Activated CD4-positive, alpha-beta T cell treated with anti-CD3 and anti-CD28 coated beads for 36 hours (primary cell): ENCODE results near the gene ITIH1. TPM values are rescaled to one million over a fixed set of nuclear protein-coding genes. Genes with fewer than 3 reads are reported as not detected.

Experiments used
- ATAC-seq: fragments of 200-7000 bp; cut with Tn5 transposase; one replicate; pipeline ENCODE4 v1.10.0; 2021; ENCODE audit warnings: mild to moderate bottlenecking, moderate library complexity
- CTCF ChIA-PET: fragments of 350-600 bp; sonication (Branson Sonifier 250); formaldehyde crosslinking; loops from one replicate; lab custom pipeline; 2021; ENCODE audit warnings: antibody characterized with exemption; lab: Charles Lee
- POLR2A ChIA-PET: fragments of 350-600 bp; sonication (Branson Sonifier 250); formaldehyde crosslinking; loops from one replicate; lab custom pipeline; 2021; ENCODE audit warnings: antibody characterized with exemption, inconsistent platforms; lab: Charles Lee
- DNase-seq: peaks from one replicate; pipeline ENCODE4 v3.0.0-alpha.2; 2020
- H3K27ac Mint-ChIP-seq: one replicate; pipeline ENCODE4 v1.8.0; 2021; ENCODE audit warnings: mixed read lengths
- H3K27me3 Mint-ChIP-seq: one replicate; pipeline ENCODE4 v1.8.0; 2021; ENCODE audit warnings: mixed read lengths
- H3K36me3 Mint-ChIP-seq: one replicate; pipeline ENCODE4 v1.8.0; 2021; ENCODE audit warnings: low read depth, mixed read lengths
- H3K4me1 Mint-ChIP-seq: one replicate; pipeline ENCODE4 v1.8.0; 2021; ENCODE audit warnings: mixed read lengths
- H3K4me3 Mint-ChIP-seq: one replicate; pipeline ENCODE4 v1.8.0; 2021; ENCODE audit warnings: mild to moderate bottlenecking, moderate library complexity, mixed read lengths
- H3K9me3 Mint-ChIP-seq: one replicate; pipeline ENCODE4 v1.8.0; 2021; ENCODE audit warnings: low read depth, mixed read lengths
- intact Hi-C, 2 experiments: fragments of 100-400 bp; cut with DNase I in 1 of 2; cut with micrococcal nuclease in 1 of 2; formaldehyde crosslinking; loops; one replicate each; pipeline versions ENCODE4 v1.14.2 to v1.15.1; 2022 to 2024; cut with DNase I, micrococcal nuclease
- total RNA-seq, 2 experiments: library from RNA; stranded (reverse); gene quantifications; one replicate each; pipeline ENCODE4 v1.2.3, GENCODE V29; 2021

Gene ITIH1
- total RNA-seq, 2 experiments from 2014 or later = not detected

DNA sequence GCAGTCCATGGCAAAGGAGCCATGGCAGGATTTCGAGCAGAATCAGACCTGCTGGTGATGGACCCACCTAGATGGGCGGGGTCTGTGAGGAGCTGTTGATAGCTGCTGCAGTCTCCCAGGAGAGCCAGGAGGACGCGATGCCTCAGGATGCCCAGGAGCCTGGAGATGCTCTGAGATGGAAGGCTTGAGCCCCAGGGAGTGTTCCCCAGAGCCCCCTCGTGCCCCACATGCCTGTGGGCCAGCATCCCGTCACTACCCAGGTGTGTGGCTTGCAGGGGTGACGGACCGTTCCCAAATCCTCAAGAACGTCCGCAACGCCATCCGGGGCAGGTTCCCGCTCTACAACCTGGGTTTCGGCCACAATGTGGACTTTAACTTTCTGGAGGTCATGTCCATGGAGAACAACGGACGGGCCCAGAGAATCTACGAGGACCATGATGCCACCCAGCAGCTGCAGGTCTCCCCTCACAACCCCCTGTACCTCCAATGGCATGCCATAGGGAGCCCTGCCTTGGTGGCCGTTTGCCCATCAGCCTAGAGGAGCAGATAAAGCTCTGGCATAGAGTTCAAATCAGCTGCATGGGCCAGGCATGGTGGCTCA lies 6.7 kb downstream of the ITIH1 start:
- DNase-seq (no peak), ATAC-seq (no peak)
- ChIA-PET CTCF (interaction anchor here (0.8 kb wide), 1 partner anchor 14 kb away, joined by 3 read pairs; no protein-coding TSS in a partner anchor), POLR2A (no interaction called here)
- Mint-ChIP-seq H3K27me3 (peaks cover 2% of the 10 kb centered on the region), H3K4me1 (no peaks in the 10 kb centered on the region), H3K36me3 (no peaks in the 10 kb centered on the region), H3K9me3 (no peaks in the 10 kb centered on the region), H3K27ac (no peak overlapping the region), H3K4me3 (no peak overlapping the region)
- intact Hi-C loops = no loop called here

DNA sequence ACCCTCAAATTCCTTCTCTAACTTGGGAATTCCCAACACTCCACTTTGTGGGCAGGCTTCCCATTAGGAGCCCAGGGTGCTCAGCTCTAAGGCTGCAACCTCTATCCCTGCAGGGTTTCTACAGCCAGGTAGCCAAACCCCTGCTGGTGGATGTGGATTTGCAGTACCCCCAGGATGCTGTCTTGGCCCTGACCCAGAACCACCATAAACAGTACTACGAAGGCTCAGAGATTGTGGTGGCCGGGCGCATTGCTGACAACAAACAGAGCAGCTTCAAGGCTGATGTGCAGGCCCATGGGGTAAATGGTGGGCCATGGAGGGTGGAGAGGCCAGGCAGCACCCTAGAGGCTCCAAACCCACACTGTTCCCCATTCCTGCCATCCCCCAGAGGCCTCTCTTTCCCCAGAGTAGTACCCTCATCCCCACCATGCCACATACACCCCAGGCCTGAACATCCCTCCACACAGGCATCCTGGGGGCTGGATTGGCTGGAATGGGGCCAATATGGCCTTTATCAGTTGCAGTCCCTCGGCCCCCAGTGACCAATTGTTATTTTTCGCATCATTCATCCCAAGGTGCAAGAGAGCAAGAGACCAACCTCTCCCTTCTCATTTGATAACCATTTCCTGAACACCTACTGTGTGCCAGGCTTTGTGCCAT lies 7.7 kb downstream of the ITIH1 start:
- no peak for ATAC-seq

DNA sequence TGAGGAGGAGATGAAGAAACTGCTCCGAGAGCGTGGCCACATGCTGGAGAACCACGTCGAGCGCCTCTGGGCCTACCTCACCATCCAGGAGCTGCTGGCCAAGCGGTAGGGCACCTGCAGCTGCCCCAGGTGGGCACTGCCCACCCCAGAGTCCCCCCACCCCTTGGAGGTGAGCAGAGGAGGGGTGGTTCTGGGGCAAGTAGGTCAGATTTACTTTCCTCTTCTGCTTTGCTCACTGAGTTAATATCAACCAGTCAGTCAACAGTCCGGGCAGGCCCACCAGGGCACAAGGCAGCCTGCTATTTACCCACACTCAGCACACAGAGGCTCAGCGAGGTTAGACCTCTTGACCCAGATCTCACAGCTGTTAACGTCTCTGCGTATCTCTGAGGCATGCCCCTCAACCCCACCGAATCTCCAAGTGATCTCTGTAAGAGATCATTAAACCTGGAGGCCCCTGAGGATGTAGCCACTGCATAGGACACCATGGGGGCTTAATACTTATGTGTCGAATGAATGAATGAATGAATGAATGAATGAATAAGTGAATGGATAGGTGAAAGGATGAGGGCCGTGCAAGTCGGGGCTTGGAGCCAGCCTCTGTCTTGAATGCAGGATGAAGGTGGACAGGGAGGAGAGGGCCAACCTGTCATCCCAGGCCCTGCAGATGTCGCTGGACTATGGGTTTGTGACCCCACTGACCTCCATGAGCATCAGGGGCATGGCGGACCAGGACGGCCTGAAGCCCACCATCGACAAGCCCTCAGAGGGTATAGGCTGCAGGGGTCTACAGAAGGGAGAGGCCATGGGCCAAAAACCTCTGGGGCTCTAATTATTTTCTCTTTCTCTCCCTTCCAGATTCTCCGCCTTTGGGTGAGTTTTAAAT lies 9.2 kb downstream of the ITIH1 start:
- intact Hi-C loops = no loop called here
- H3K27ac Mint-ChIP-seq = no peak overlapping the region
- peaks cover 2% of the 10 kb centered on the region for H3K27me3 Mint-ChIP-seq
- no peaks in the 10 kb centered on the region for H3K4me1 Mint-ChIP-seq
- ChIA-PET POLR2A (no interaction called here), CTCF (interaction anchor here (0.6 to 1.6 kb wide), 2 partner anchors 12 to 383 kb away, joined by 3 to 5 read pairs; no protein-coding TSS in a partner anchor)
- H3K9me3 Mint-ChIP-seq = no peaks in the 10 kb centered on the region
- no peaks in the 10 kb centered on the region for H3K36me3 Mint-ChIP-seq
- no peak for ATAC-seq
- no peak overlapping the region for H3K4me3 Mint-ChIP-seq
- no peak for DNase-seq

More for the DNA sequence above, 7.7 kb downstream of the ITIH1 start:
- POLR2A ChIA-PET = interaction anchor here (0.6 kb wide), 1 partner anchor 180 kb away, joined by 4 read pairs; no protein-coding TSS in a partner anchor
- Mint-ChIP-seq H3K36me3 (no peaks in the 10 kb centered on the region), H3K4me1 (no peaks in the 10 kb centered on the region), H3K4me3 (no peak overlapping the region), H3K27me3 (peaks cover 2% of the 10 kb centered on the region), H3K9me3 (no peaks in the 10 kb centered on the region), H3K27ac (no peak overlapping the region)
- intact Hi-C loops = no loop called here
- CTCF ChIA-PET = interaction anchor here (0.6 to 0.8 kb wide), 2 partner anchors 13 to 100 kb away, joined by 3 read pairs; no protein-coding TSS in a partner anchor
- no peak for DNase-seq

DNA sequence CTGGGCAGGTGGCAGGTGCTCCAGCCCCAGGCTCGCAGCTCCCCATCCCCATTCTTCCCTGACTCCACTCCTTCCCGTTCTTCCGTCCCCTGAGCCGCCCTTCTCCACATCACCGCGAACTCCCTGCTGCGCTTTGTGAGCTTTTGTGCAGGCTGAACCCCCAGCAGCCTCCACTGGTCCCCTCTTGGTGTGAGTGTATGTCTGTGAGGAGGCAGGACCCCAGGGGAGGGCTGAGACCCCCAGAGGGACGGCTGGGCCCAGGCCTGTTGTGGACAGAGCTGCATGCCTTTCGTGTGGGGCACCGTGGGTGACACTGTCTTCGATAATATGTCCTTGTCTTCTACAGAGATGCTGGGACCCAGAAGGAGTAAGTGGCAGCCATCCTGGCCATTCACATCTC lies 9.8 kb downstream of the ITIH1 start:
- ChIA-PET POLR2A (no interaction called here), CTCF (interaction anchor here (0.6 to 1.6 kb wide), 2 partner anchors 11 to 382 kb away, joined by 3 to 5 read pairs; no protein-coding TSS in a partner anchor)
- intact Hi-C loops = no loop called here
- H3K4me1 Mint-ChIP-seq = no peaks in the 10 kb centered on the region
- H3K9me3 Mint-ChIP-seq = no peaks in the 10 kb centered on the region
- no peak overlapping the region for H3K4me3 Mint-ChIP-seq
- no peak overlapping the region for H3K27ac Mint-ChIP-seq
- DNase-seq (no peak), ATAC-seq (no peak)
- H3K27me3 Mint-ChIP-seq = no peaks in the 10 kb centered on the region
- H3K36me3 Mint-ChIP-seq = no peaks in the 10 kb centered on the region

DNA sequence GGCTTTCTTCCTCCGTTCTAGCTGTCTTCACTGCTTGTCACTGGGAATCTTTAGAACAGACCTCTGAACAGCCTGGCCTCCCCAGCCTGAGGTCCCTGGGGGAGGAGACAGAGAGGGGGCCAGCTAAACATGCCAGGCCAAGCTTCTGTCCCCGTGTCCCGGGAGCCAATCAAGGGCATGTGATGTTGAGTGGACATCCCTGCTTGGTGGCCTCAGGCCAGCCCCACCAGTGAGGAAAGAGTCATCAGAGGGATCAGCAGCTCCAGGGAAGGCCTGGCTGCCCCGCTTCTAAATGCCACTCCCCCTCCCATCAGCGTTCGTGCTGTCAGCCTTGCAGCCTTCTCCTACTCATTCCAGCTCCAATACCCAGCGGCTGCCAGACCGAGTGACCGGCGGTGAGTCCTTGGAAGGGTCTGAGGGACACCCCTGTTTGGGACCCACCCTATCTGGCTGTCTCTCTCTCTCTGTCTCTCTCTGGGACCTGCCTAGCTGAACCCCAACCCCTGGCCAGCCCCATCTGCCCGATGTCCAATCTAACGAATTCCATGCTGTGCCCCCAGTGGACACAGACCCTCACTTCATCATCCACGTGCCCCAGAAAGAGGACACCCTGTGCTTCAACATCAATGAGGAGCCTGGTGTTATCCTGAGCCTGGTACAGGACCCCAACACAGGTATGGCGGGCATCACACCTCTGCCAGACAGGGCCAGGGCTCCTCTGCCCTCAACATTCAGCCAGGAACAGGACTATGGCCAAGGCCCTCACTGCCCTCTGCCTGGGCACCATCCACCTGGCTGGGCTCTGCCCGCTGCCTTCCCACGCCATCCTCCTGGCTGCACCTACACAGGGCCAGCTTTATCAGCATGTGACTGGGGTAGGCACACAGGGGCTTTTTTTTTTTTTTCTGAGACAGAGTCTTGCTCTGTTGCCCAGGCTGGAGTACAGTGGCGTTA lies 10.6 kb downstream of the ITIH1 start:
- CTCF ChIA-PET = interaction anchor here (0.6 to 1.6 kb wide), 3 partner anchors 11 to 424 kb away, joined by 3 to 5 read pairs (median 3); no protein-coding TSS in a partner anchor

DNA sequence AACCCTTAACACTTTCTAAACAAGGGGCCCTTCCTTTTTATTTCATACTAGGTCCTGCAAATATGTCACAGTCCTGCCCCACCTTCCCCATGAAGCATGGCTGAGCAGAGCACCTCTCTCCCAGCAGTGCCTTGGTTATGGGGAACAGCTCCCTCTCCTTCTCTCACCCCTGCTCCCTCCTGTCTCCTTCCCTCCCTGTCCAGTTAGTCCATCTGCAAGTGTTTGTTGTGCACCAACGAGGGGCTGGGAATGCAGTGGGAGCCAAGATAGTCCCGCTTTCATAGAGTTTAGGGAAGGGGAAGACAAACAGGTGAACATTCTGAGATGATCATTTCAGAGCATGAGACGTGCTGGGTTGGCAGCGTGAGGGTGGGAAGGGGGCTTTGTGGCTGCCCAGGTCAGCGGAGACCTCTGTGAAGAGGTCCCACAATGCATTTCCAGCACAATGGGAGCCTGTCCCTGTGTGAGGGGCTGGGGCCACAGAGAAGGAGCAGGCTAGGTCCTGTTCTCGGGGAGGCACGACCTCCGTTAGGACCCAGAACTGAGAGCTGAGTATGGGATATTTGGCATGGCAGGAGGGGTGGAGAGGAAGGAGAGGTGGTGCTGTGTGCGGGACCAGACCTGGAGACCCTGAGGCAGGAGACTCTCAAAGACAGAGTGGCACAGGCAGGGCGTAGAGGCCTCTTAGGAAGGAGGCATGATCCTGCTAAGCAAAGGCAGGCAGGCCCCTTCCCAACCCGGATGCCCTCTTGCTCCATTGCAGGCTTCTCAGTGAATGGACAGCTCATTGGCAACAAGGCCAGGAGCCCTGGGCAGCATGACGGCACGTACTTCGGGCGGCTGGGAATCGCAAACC lies 11.7 kb downstream of the ITIH1 start:
- ChIA-PET CTCF (interaction anchor here (0.8 kb wide), 1 partner anchor 425 kb away, joined by 3 read pairs; no protein-coding TSS in a partner anchor), POLR2A (no interaction called here)
- H3K9me3 Mint-ChIP-seq = no peaks in the 10 kb centered on the region
- intact Hi-C loops = no loop called here
- no peaks in the 10 kb centered on the region for H3K27me3 Mint-ChIP-seq
- ATAC-seq (no peak), DNase-seq (no peak)
- H3K36me3 Mint-ChIP-seq = no peaks in the 10 kb centered on the region
- H3K4me3 Mint-ChIP-seq = no peak overlapping the region
- H3K27ac Mint-ChIP-seq = no peak overlapping the region
- H3K4me1 Mint-ChIP-seq = no peaks in the 10 kb centered on the region

More for the DNA sequence above, 10.6 kb downstream of the ITIH1 start:
- Mint-ChIP-seq H3K36me3 (no peaks in the 10 kb centered on the region), H3K4me1 (no peaks in the 10 kb centered on the region), H3K27ac (no peak overlapping the region), H3K9me3 (no peaks in the 10 kb centered on the region), H3K4me3 (no peak overlapping the region), H3K27me3 (no peaks in the 10 kb centered on the region)
- intact Hi-C loops = no loop called here
- DNase-seq = no peak
- no peak for ATAC-seq
- POLR2A ChIA-PET = no interaction called here

DNA sequence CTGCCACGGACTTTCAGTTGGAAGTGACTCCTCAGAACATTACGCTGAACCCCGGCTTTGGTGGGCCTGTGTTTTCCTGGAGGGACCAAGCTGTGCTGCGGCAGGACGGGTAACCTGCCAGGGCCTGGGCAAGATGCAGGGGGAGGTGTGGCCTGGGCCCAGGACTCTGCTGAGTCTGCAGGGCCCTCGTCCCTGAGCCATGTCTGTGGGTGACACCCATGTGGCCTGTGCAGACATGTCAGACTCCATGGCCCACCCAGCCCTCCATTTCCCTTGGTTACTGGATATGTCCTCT lies 12.3 kb downstream of the ITIH1 start:
- no peak overlapping the region for H3K4me3 Mint-ChIP-seq
- DNase-seq (no peak), ATAC-seq (no peak)
- no peaks in the 10 kb centered on the region for H3K9me3 Mint-ChIP-seq
- no peaks in the 10 kb centered on the region for H3K27me3 Mint-ChIP-seq
- no peaks in the 10 kb centered on the region for H3K36me3 Mint-ChIP-seq
- POLR2A ChIA-PET = no interaction called here
- H3K4me1 Mint-ChIP-seq = no peaks in the 10 kb centered on the region
- intact Hi-C loops = no loop called here
- H3K27ac Mint-ChIP-seq = no peak overlapping the region
- CTCF ChIA-PET = no interaction called here

DNA sequence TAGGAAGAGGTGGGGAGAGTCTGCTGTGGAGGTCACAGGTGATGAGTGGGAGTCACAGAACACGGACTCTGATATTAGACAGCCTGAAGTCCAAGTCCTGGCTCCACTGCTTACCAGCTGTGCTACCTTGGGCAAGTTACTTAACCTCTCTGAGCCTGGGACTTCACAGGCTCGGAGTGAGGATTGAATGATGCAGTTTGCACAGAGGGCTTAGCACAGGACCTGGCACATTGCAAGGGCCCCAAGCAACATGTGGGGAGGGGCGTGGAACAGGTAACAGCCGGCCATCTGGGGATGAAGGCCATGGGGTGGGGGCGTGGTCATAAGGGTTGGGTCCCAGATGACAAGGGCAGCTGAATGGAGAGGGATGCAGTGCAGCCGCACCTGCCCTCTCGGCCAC lies 12.9 kb downstream of the ITIH1 start:
- intact Hi-C loops = no loop called here
- H3K4me1 Mint-ChIP-seq = no peaks in the 10 kb centered on the region
- H3K36me3 Mint-ChIP-seq = no peaks in the 10 kb centered on the region
- H3K27ac Mint-ChIP-seq = no peak overlapping the region
- CTCF ChIA-PET = no interaction called here
- H3K4me3 Mint-ChIP-seq = no peak overlapping the region
- H3K9me3 Mint-ChIP-seq = no peaks in the 10 kb centered on the region
- DNase-seq (no peak), ATAC-seq (no peak)
- no peaks in the 10 kb centered on the region for H3K27me3 Mint-ChIP-seq
- POLR2A ChIA-PET = no interaction called here

DNA sequence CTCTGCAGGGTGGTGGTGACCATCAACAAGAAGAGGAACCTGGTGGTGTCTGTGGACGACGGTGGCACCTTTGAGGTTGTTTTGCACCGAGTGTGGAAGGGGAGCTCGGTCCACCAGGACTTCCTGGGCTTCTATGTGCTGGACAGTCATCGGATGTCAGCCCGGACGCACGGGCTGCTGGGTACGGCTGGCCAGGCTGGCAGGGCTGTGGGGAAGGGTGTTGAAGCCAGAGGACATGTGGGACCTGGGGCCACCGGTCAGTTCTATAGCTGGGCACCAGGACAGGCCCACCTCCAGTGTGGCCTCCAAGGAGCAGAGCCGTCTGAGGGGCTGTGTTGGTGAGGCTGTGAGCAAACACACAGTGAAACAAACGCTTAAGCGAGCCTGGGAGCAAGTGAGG lies 13.3 kb downstream of the ITIH1 start:
- Mint-ChIP-seq H3K4me1 (no peaks in the 10 kb centered on the region), H3K36me3 (no peaks in the 10 kb centered on the region), H3K27ac (no peak overlapping the region), H3K9me3 (no peaks in the 10 kb centered on the region), H3K27me3 (no peaks in the 10 kb centered on the region), H3K4me3 (no peak overlapping the region)
- POLR2A ChIA-PET = no interaction called here
- no peak for DNase-seq
- ATAC-seq = no peak
- intact Hi-C loops = no loop called here
- CTCF ChIA-PET = no interaction called here

DNA sequence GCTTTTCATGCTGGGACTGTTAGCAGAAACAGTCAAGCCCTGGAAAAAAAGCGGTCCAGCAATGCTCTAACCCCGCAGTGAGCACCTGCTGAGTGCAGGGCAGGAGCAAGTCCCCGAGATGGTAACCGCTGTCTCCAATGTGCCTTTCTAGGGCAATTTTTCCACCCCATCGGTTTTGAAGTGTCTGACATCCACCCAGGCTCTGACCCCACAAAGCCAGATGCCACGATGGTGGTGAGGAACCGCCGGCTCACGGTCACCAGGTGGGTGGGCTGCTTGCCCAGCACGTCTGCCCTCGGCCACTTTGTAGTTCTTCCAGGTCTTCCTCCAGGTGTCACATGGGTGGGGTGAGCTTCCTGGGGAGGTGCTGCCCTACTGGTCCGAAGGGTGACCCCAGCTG lies 14.0 kb downstream of the ITIH1 start:
- DNase-seq (no peak), ATAC-seq (no peak)
- CTCF ChIA-PET = no interaction called here
- POLR2A ChIA-PET = no interaction called here
- H3K4me1 Mint-ChIP-seq = no peaks in the 10 kb centered on the region
- no peak overlapping the region for H3K27ac Mint-ChIP-seq
- no peaks in the 10 kb centered on the region for H3K36me3 Mint-ChIP-seq
- H3K9me3 Mint-ChIP-seq = no peaks in the 10 kb centered on the region
- no peaks in the 10 kb centered on the region for H3K27me3 Mint-ChIP-seq
- H3K4me3 Mint-ChIP-seq = no peak overlapping the region
- intact Hi-C loops = no loop called here
